Adipocyte (in vitro differentiated cells): Measurements from ENCODE around the gene CACNA2D1.
A peak's percentile ranks its signal among the peaks of the same experiment; 100 is the strongest.

ENCODE experiments used
- DNase-seq: peaks from one replicate; pipeline ENCODE4 v3.0.0-alpha.2; 2015; ENCODE audit warnings: low read depth
- H3K27me3 ChIP-seq: replicated peaks from 2 replicates; pipeline ENCODE4 v1.7.0; 2013; ENCODE audit warnings: mild to moderate bottlenecking, low read length, moderate library complexity; ENCODE audit not compliant: control insufficient read depth, insufficient read depth
- H3K36me3 ChIP-seq: 2 replicates; pipeline ENCODE4 v1.7.0; 2013; ENCODE audit warnings: low read length, mild to moderate bottlenecking, moderate library complexity; ENCODE audit not compliant: control insufficient read depth, insufficient read depth, severe bottlenecking
- H3K4me1 ChIP-seq: 2 replicates; pipeline ENCODE4 v1.7.0; 2013; ENCODE audit warnings: mild to moderate bottlenecking, low read length, moderate library complexity; ENCODE audit not compliant: control insufficient read depth, insufficient read depth
- H3K4me3 ChIP-seq: 2 replicates; pipeline ENCODE4 v1.7.0; 2013; ENCODE audit warnings: mild to moderate bottlenecking, low read length, moderate library complexity
- H3K9ac ChIP-seq: 2 replicates; pipeline ENCODE4 v1.7.0; 2013; ENCODE audit warnings: mild to moderate bottlenecking, low read length, moderate library complexity
- H3K9me3 ChIP-seq: 2 replicates; pipeline ENCODE4 v1.7.0; 2013; ENCODE audit warnings: mild to moderate bottlenecking, low read length, moderate library complexity; ENCODE audit not compliant: control insufficient read depth

Gene CACNA2D1

GRCh38 chr7:82305347-82306005, 138.1 kb downstream of the CACNA2D1 start:
- Histone ChIP-seq H3K4me3 (no peak overlapping the region), H3K27me3 (no peaks in the 10 kb centered on the region), H3K4me1 (no peaks in the 10 kb centered on the region), H3K36me3 (no peaks in the 10 kb centered on the region), H3K9me3 (no peaks in the 10 kb centered on the region), H3K9ac (no peak overlapping the region)
- DNase-seq, result no peak

- H3K9ac ChIP-seq, result peak overlapping the region; percentile 13
- H3K9me3 ChIP-seq, result peaks cover 4% of the 10 kb centered on the region
- H3K27me3 ChIP-seq, result no peaks in the 10 kb centered on the region
- no peaks in the 10 kb centered on the region for H3K36me3 ChIP-seq
- H3K4me1 ChIP-seq, result peaks cover 12% of the 10 kb centered on the region
- DNase-seq, result no peak
- H3K4me3 ChIP-seq, result peak overlapping the region; percentile 42
Observed at GRCh38 chr7:82294865-82295264, 148.7 kb downstream of the CACNA2D1 start.

- Histone ChIP-seq H3K9me3 (peaks cover 4% of the 10 kb centered on the region), H3K4me1 (peaks cover 12% of the 10 kb centered on the region), H3K36me3 (no peaks in the 10 kb centered on the region), H3K27me3 (no peaks in the 10 kb centered on the region), H3K9ac (peak overlapping the region; percentile 29), H3K4me3 (peak overlapping the region; percentile 44)
- no peak for DNase-seq
Observed at GRCh38 chr7:82294382-82294784, 149.2 kb downstream of the CACNA2D1 start.

- Histone ChIP-seq H3K27me3 (no peaks in the 10 kb centered on the region), H3K9me3 (peaks cover 4% of the 10 kb centered on the region), H3K4me3 (no peak overlapping the region), H3K4me1 (peaks cover 20% of the 10 kb centered on the region), H3K9ac (peak overlapping the region; percentile 29), H3K36me3 (no peaks in the 10 kb centered on the region)
- no peak for DNase-seq
Observed at GRCh38 chr7:82293467-82293866, 150.1 kb downstream of the CACNA2D1 start.

GRCh38 chr7:82291931-82292330, 151.6 kb downstream of the CACNA2D1 start:
- H3K9me3 ChIP-seq, result peaks cover 4% of the 10 kb centered on the region

GRCh38 chr7:82289889-82290288, 153.7 kb downstream of the CACNA2D1 start:
- Histone ChIP-seq H3K36me3 (no peaks in the 10 kb centered on the region), H3K9me3 (peaks cover 4% of the 10 kb centered on the region), H3K4me3 (no peak overlapping the region), H3K4me1 (peaks cover 43% of the 10 kb centered on the region), H3K9ac (no peak overlapping the region), H3K27me3 (no peaks in the 10 kb centered on the region)
- no peak for DNase-seq

More at GRCh38 chr7:82291931-82292330, 151.6 kb downstream of the CACNA2D1 start:
- Histone ChIP-seq H3K27me3 (no peaks in the 10 kb centered on the region), H3K4me1 (peaks cover 32% of the 10 kb centered on the region), H3K36me3 (no peaks in the 10 kb centered on the region), H3K4me3 (no peak overlapping the region), H3K9ac (no peak overlapping the region)
- DNase-seq, result no peak

- Histone ChIP-seq H3K4me3 (no peak overlapping the region), H3K9ac (no peak overlapping the region), H3K36me3 (no peaks in the 10 kb centered on the region), H3K27me3 (no peaks in the 10 kb centered on the region), H3K4me1 (peaks cover 37% of the 10 kb centered on the region), H3K9me3 (peaks cover 4% of the 10 kb centered on the region)
- DNase-seq, result no peak
Observed at GRCh38 chr7:82289152-82289535, 154.4 kb downstream of the CACNA2D1 start.

- Histone ChIP-seq H3K9ac (no peak overlapping the region), H3K4me3 (peak overlapping the region; percentile 29), H3K4me1 (peaks cover 32% of the 10 kb centered on the region), H3K27me3 (no peaks in the 10 kb centered on the region), H3K36me3 (no peaks in the 10 kb centered on the region), H3K9me3 (no peaks in the 10 kb centered on the region)
- no peak for DNase-seq
Observed at GRCh38 chr7:82286798-82287140, 156.8 kb downstream of the CACNA2D1 start.

- DNase-seq, result no peak
- Histone ChIP-seq H3K36me3 (no peaks in the 10 kb centered on the region), H3K27me3 (no peaks in the 10 kb centered on the region), H3K9ac (no peak overlapping the region), H3K4me3 (peak overlapping the region; percentile 64), H3K4me1 (peaks cover 32% of the 10 kb centered on the region), H3K9me3 (no peaks in the 10 kb centered on the region)
Observed at GRCh38 chr7:82286096-82286797, 157.3 kb downstream of the CACNA2D1 start.

GRCh38 chr7:82284936-82285519, 158.5 kb downstream of the CACNA2D1 start:
- no peaks in the 10 kb centered on the region for H3K27me3 ChIP-seq
- H3K9ac ChIP-seq, result no peak overlapping the region
- no peaks in the 10 kb centered on the region for H3K36me3 ChIP-seq
- no peak overlapping the region for H3K4me3 ChIP-seq
- no peaks in the 10 kb centered on the region for H3K9me3 ChIP-seq
- H3K4me1 ChIP-seq, result peaks cover 32% of the 10 kb centered on the region
- no peak for DNase-seq

- DNase-seq, result no peak
- Histone ChIP-seq H3K36me3 (no peaks in the 10 kb centered on the region), H3K4me3 (no peak overlapping the region), H3K27me3 (no peaks in the 10 kb centered on the region), H3K9ac (no peak overlapping the region), H3K4me1 (peaks cover 4% of the 10 kb centered on the region), H3K9me3 (no peaks in the 10 kb centered on the region)
Observed at GRCh38 chr7:82275342-82275741, 168.2 kb downstream of the CACNA2D1 start.
